HepG2 (cell line): Measurements from ENCODE around the gene ASPHD1. TPM values are rescaled to one million over a fixed set of nuclear protein-coding genes. Genes with fewer than 3 reads are reported as not detected.

Source experiments
- ATAC-seq: fragments of 200-7000 bp; cut with Tn5 transposase; 3 replicates; pipeline ENCODE4 v1.9.1; 2020; ENCODE audit warnings: mild to moderate bottlenecking, moderate library complexity
- BruUV-seq: library from RNA; stranded (reverse); fragments of 400-500 nt; replicated peaks from 2 replicates; lab custom pipeline; 2021; lab: Mats Ljungman, UMichigan
- CTCF ChIA-PET: fragments of 300-600 bp; formaldehyde crosslinking; extraction: SDS; loops from one replicate; lab custom pipeline; 2021; ENCODE audit warnings: low total read pairs, inconsistent platforms, low intra/inter-chr PET ratio; lab: Yijun Ruan, JAX
- POLR2A ChIA-PET: fragments of 350-600 bp; sonication (Branson Sonifier 250); formaldehyde crosslinking; loops from one replicate; lab custom pipeline; 2020; ENCODE audit warnings: antibody characterized with exemption, inconsistent platforms; lab: Yijun Ruan, JAX
- DNase-seq: peaks from one replicate; pipeline ENCODE4 v3.0.0-alpha.2; 2015; ENCODE audit warnings: low spot score
- FAIRE-seq: peaks from 3 replicates; lab custom pipeline; 2011; peaks lifted over from hg19 to GRCh38; lab: Jason Lieb, UNC
- H2AFZ ChIP-seq: one replicate; pipeline ENCODE4 v1.6.1; 2011; ENCODE audit warnings: low read length, inconsistent platforms
- H3K27ac ChIP-seq: fragments of 300-600 bp; 3 replicates; pipeline ENCODE4 v1.8.0; 2011; ENCODE audit warnings: mixed run types, mild to moderate bottlenecking, mixed read lengths, low read length, inconsistent platforms; ENCODE audit not compliant: insufficient read depth; ENCODE audit errors: extremely low read length
- H3K27me3 ChIP-seq, 2 experiments: fragments of 200-600 bp in 1 of 2; 2 replicates in 1 of 2; 3 replicates in 1 of 2; pipeline versions ENCODE4 v1.6.0 to v1.8.0; 2011; ENCODE audit warnings: low read length in 2 of 2, mild to moderate bottlenecking in 2 of 2, moderate library complexity in 2 of 2, inconsistent platforms in 1 of 2; ENCODE audit not compliant: insufficient read depth in 2 of 2, control insufficient read depth in 1 of 2
- H3K36me3 ChIP-seq, 2 experiments: fragments of 200-600 bp in 1 of 2; replicated peaks in 1 of 2; 2 replicates in 1 of 2; 3 replicates in 1 of 2; pipeline versions ENCODE4 v1.5.1 to v1.8.0; 2011; ENCODE audit warnings: low read length in 2 of 2, inconsistent platforms in 1 of 2; ENCODE audit not compliant: insufficient read depth in 2 of 2, control insufficient read depth in 1 of 2
- H3K4me1 ChIP-seq: 2 replicates; pipeline ENCODE4 v1.5.1; 2012; ENCODE audit warnings: low read length, inconsistent platforms; ENCODE audit not compliant: insufficient read depth
- H3K4me2 ChIP-seq: 2 replicates; pipeline ENCODE4 v1.6.0; 2011; ENCODE audit warnings: low read depth, low read length, inconsistent platforms
- H3K4me3 ChIP-seq, 3 experiments: fragments of 200-600 bp in 1 of 3; sonication (generic), shearing (Covaris generic) in 1 of 3; replicated peaks in 1 of 3; 2 replicates each; pipeline ENCODE4 v1.5.1; 2011 to 2016; ENCODE audit warnings: low read length in 3 of 3, inconsistent platforms in 2 of 3, low read depth in 2 of 3, mild to moderate bottlenecking in 2 of 3, control low read depth in 1 of 3, mixed read lengths in 1 of 3; ENCODE audit not compliant: insufficient read depth in 1 of 3
- H3K79me2 ChIP-seq: one replicate; pipeline ENCODE4 v1.6.1; 2011; ENCODE audit warnings: low read length, inconsistent platforms; ENCODE audit not compliant: insufficient read depth
- H3K9ac ChIP-seq: 2 replicates; pipeline ENCODE4 v1.6.0; 2011; ENCODE audit warnings: mild to moderate bottlenecking, low read depth, low read length, inconsistent platforms; ENCODE audit not compliant: insufficient read depth
- H3K9me3 ChIP-seq: 2 replicates; pipeline ENCODE4 v1.5.1; 2012; ENCODE audit warnings: mild to moderate bottlenecking, low read length
- H4K20me1 ChIP-seq: 2 replicates; pipeline ENCODE4 v1.6.0; 2011; ENCODE audit warnings: inconsistent platforms, mild to moderate bottlenecking, low read length, moderate library complexity; ENCODE audit not compliant: insufficient read depth
- E2F2 ChIP-seq: sonication (generic); formaldehyde crosslinking; IDR thresholded peaks from 2 replicates; pipeline ENCODE4 v1.4.0; 2020; ENCODE audit warnings: missing genetic modification reagents, borderline replicate concordance
- HNF4G ChIP-seq, 2 experiments: sonication (generic) in 1 of 2; formaldehyde crosslinking in 1 of 2; IDR thresholded peaks; 2 replicates each; pipeline versions ENCODE4 v1.4.0 to v1.6.1; 2011 to 2020; ENCODE audit warnings: borderline replicate concordance in 2 of 2, low read depth in 2 of 2, mild to moderate bottlenecking in 2 of 2, low read length in 1 of 2, missing genetic modification reagents in 1 of 2, moderate library complexity in 1 of 2
- MBD4 ChIP-seq: IDR thresholded peaks from 2 replicates; pipeline ENCODE4 v1.6.1; 2012; ENCODE audit warnings: low read length, inconsistent platforms, borderline replicate concordance
- MBNL3 ChIP-seq: fragments of 250-450 bp; sonication (Bioruptor Pico); conservative IDR thresholded peaks from 2 replicates; pipeline ENCODE4 v1.8.0; 2022; ENCODE audit warnings: mild to moderate bottlenecking, inconsistent platforms
- POLR2A ChIP-seq, 2 experiments: IDR thresholded peaks; 2 replicates each; pipeline ENCODE4 v1.6.1; 2011; ENCODE audit warnings: low read depth in 2 of 2, low read length in 2 of 2, mild to moderate bottlenecking in 1 of 2, moderate library complexity in 1 of 2; ENCODE audit not compliant: insufficient read depth in 1 of 2
- POLR2AphosphoS5 ChIP-seq: IDR thresholded peaks from 2 replicates; pipeline ENCODE4 v1.6.1; 2012; ENCODE audit warnings: low read depth, low read length
- PRPF4 ChIP-seq: fragments of 200-400 bp; formaldehyde crosslinking; IDR thresholded peaks from 2 replicates; pipeline ENCODE4 v1.6.1; 2016; ENCODE audit warnings: low read length, low read depth; ENCODE audit not compliant: poor library complexity, severe bottlenecking
- ZBTB20 ChIP-seq: sonication (generic); formaldehyde crosslinking; IDR thresholded peaks from 2 replicates; pipeline ENCODE4 v1.8.1; 2023; ENCODE audit warnings: missing genetic modification reagents, low read depth, mild to moderate bottlenecking, borderline replicate concordance
- ZNF317 ChIP-seq: sonication (generic); formaldehyde crosslinking; IDR thresholded peaks from 2 replicates; pipeline ENCODE4 v1.5.0; 2020; ENCODE audit warnings: mild to moderate bottlenecking, missing genetic modification reagents
- ZNF329 ChIP-seq: sonication (generic); formaldehyde crosslinking; IDR thresholded peaks from 2 replicates; pipeline ENCODE4 v1.9.0; 2021; ENCODE audit warnings: low read depth, mild to moderate bottlenecking, missing genetic modification reagents
- ZNF33B ChIP-seq: sonication (generic); formaldehyde crosslinking; IDR thresholded peaks from 2 replicates; pipeline ENCODE4 v1.5.1; 2020; ENCODE audit warnings: mild to moderate bottlenecking, missing genetic modification reagents
- ZNF761 ChIP-seq: sonication (generic); formaldehyde crosslinking; conservative IDR thresholded peaks from 2 replicates; pipeline ENCODE4 v1.4.0; 2020; ENCODE audit warnings: mild to moderate bottlenecking, missing genetic modification reagents
- ZNF776 ChIP-seq: sonication (generic); formaldehyde crosslinking; IDR thresholded peaks from 2 replicates; pipeline ENCODE4 v1.4.0; 2020; ENCODE audit warnings: mild to moderate bottlenecking, missing genetic modification reagents
- ZNF816 ChIP-seq: sonication (generic); formaldehyde crosslinking; IDR thresholded peaks from 2 replicates; pipeline ENCODE4 v1.8.0; 2022; ENCODE audit warnings: missing genetic modification reagents, mild to moderate bottlenecking, borderline replicate concordance
- ZSCAN9 ChIP-seq: IDR thresholded peaks from 2 replicates; pipeline ENCODE4 v1.6.1; 2016; ENCODE audit warnings: borderline replicate concordance
- WGBS: methylation state at CpG from one replicate; pipeline ENCODE4 v1.1.6; 2017; ENCODE audit warnings: low lambda C conversion rate; 5-methylcytosine and 5-hydroxymethylcytosine counted together
- in situ Hi-C: cut with HindIII; loops from 2 replicates; pipeline ENCODE4 v1.10.0; 2017; ENCODE audit warnings: low pct_unique_long_range_greater_than_20kb; ENCODE audit not compliant: extremely low pct_ligation_motif_present
- intact Hi-C: fragments of 100-400 bp; cut with micrococcal nuclease; formaldehyde crosslinking; loops from one replicate; pipeline ENCODE4 v1.10.0; 2022; ENCODE audit not compliant: unreplicated experiment
- polyA plus RNA-seq, 8 experiments: library from polyadenylated mRNA; depleted of rRNA in 3 of 8; stranded (reverse) in 7 of 8; unstranded in 1 of 8; fragments of >200 nt; fragmentation: Illumina TruSeq in 4 of 8; extraction: Trizol in 4 of 8; gene quantifications; 2 replicates each; pipeline versions ENCODE4 v1.2.1 to v1.2.3, GENCODE V29; 2011 to 2016; ENCODE audit warnings: low read depth in 4 of 8, missing spikeins in 1 of 8, mixed read lengths in 1 of 8; ENCODE audit not compliant: insufficient read depth in 1 of 8
- total RNA-seq, 5 experiments: library from RNA; depleted of rRNA; stranded (reverse); fragments of >200 nt; fragmentation: Illumina TruSeq; extraction: Trizol; gene quantifications; 2 replicates each; pipeline ENCODE4 v1.2.3, GENCODE V29; 2016; ENCODE audit warnings: low read depth in 1 of 5
- TF ChIP-seq, protein P1 (sequence below): sonication (generic); formaldehyde crosslinking; IDR thresholded peaks from 2 replicates; pipeline ENCODE4 v1.5.0; 2020; ENCODE audit warnings: mild to moderate bottlenecking, missing genetic modification reagents, borderline replicate concordance

Gene ASPHD1
- total and polyA plus RNA-seq, 2 of the 13 experiments (the other 11 are each of a cell fraction or from before 2014, with no cell fraction given): 13.1 to 19.7 TPM

GRCh38 chr16:29898135-29898803, 2.0 kb upstream of the ASPHD1 start (continued):
- no peak for TF ChIP-seq HNF4G (IDR thresholded peaks at IDR 0.05; ENCODE audit: borderline replicate concordance, low read depth, low read length)
- TF ChIP-seq HNF4G (CRISPR knock-in tag; IDR thresholded peaks at IDR 0.05; ENCODE audit: borderline replicate concordance, low read depth): no peak
- peak; percentile 35; the same call in 1 of the 2 replicates for TF ChIP-seq ZBTB20 (CRISPR knock-in tag)
- TF ChIP-seq, protein P1, sequence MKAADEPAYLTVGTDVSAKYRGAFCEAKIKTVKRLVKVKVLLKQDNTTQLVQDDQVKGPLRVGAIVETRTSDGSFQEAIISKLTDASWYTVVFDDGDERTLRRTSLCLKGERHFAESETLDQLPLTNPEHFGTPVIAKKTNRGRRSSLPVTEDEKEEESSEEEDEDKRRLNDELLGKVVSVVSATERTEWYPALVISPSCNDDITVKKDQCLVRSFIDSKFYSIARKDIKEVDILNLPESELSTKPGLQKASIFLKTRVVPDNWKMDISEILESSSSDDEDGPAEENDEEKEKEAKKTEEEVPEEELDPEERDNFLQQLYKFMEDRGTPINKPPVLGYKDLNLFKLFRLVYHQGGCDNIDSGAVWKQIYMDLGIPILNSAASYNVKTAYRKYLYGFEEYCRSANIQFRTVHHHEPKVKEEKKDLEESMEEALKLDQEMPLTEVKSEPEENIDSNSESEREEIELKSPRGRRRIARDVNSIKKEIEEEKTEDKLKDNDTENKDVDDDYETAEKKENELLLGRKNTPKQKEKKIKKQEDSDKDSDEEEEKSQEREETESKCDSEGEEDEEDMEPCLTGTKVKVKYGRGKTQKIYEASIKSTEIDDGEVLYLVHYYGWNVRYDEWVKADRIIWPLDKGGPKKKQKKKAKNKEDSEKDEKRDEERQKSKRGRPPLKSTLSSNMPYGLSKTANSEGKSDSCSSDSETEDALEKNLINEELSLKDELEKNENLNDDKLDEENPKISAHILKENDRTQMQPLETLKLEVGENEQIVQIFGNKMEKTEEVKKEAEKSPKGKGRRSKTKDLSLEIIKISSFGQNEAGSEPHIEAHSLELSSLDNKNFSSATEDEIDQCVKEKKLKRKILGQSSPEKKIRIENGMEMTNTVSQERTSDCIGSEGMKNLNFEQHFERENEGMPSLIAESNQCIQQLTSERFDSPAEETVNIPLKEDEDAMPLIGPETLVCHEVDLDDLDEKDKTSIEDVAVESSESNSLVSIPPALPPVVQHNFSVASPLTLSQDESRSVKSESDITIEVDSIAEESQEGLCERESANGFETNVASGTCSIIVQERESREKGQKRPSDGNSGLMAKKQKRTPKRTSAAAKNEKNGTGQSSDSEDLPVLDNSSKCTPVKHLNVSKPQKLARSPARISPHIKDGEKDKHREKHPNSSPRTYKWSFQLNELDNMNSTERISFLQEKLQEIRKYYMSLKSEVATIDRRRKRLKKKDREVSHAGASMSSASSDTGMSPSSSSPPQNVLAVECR: no peak

DNA sequence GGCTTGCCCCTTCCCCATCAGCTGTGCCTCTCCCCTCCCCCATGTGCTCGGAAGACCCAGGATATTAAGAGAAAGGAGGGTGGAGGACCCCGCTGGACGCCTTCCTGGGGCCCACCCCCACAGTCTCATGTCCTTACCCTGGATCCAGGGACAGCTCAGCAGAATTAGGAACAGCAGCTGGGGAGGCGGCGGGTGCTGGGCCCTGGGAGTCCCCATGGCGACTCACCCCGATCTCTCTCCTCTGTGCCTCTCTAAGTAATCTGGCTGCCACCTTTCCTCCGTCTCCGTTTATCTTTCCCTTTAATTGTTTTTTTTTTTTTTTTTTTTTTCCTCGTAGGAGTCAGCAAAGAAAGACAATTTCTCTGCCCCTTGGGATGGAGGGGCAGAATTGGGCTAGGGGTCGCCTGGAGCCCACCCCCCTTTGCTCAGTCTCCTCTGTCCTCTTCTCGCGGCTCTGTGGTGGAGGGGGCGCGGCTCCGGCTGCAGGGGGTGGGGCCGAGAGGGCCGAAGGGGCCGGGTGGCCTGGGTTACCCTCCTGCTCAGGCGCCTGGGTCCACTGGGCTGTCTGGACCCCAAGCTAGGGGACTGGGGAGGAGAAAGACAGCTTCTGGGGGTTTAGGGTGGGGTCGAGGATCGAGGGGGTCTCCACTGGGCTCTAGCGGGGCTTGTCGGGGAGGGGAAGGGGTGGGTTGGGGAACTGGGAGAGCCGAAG, 1.3 kb upstream of the ASPHD1 start:
- H3K4me2 ChIP-seq: peak overlapping the region; percentile 99
- in situ Hi-C loops (no loop called here), intact Hi-C loops (no loop called here)
- no peaks in the 10 kb centered on the region for H3K9me3 ChIP-seq
- ChIA-PET CTCF (no interaction called here), POLR2A (interaction anchor here (0.6 to 3.8 kb wide), 33 partner anchors 7 to 219 kb away, joined by 3 to 68 read pairs (median 7); partner anchors contain the start of genes ALDOA, CDIPT, HIRIP3 and KCTD13)
- peak overlapping the region; percentile 68 for H3K9ac ChIP-seq
- H2AFZ ChIP-seq: no peak overlapping the region
- H3K79me2 ChIP-seq: peaks cover 19% of the 10 kb centered on the region
- DNase-seq (no peak), ATAC-seq (peak; percentile 63), FAIRE-seq (no peak)
- 2% methylated on average over 25 of the region's 25 CpGs for WGBS
- H4K20me1 ChIP-seq: peaks cover 5% of the 10 kb centered on the region; the same call in 1 of the 2 replicates
- H3K4me1 ChIP-seq: peaks cover 46% of the 10 kb centered on the region
- H3K27ac ChIP-seq: peak overlapping the region; percentile 67
- peak overlapping the region; percentile 79 to 99 (median 84) for H3K4me3 ChIP-seq
- no peaks in the 10 kb centered on the region; a peak in 1 of 5 replicates for H3K27me3 ChIP-seq
- H3K36me3 ChIP-seq: 0 out of 5 replicates have a peak, but pooled peaks cover 0 to 4% of the 10 kb centered on the region in 2 experiments
- BruUV-seq: TSS peak; percentile 82
- TF ChIP-seq ZNF816 (CRISPR knock-in tag): peak; percentile 5; the same call in 1 of the 2 replicates
- no peak for TF ChIP-seq PRPF4
- 0 out of 2 replicates have a peak, but pooled peaks have one; percentile 11 for TF ChIP-seq ZNF776
- no peak for TF ChIP-seq ZNF761 (CRISPR knock-in tag)
- no peak for TF ChIP-seq MBD4
- TF ChIP-seq POLR2AphosphoS5: peak; percentile 71
- TF ChIP-seq MBNL3 (CRISPR knock-in tag): no peak
- TF ChIP-seq POLR2A (IDR thresholded peaks at IDR 0.05; ENCODE audit: insufficient read depth in 1 of 2, low read depth in 2 of 2, low read length in 2 of 2): peak in 1 of 2 experiments; percentile 68; a peak in 2 of 4 replicates
- TF ChIP-seq ZNF317 (CRISPR knock-in tag): no peak
- no peak for TF ChIP-seq ZNF329 (CRISPR knock-in tag)
- TF ChIP-seq ZNF33B (CRISPR knock-in tag): no peak
- TF ChIP-seq ZSCAN9: no peak
- no peak for TF ChIP-seq E2F2
